ENCODE results near the gene BIRC2.

The BIRC2 gene

GRCh38 chr11:102399189-102399588, 52.2 kb downstream of the BIRC2 start:
- no peak for DNase-seq (ENCODE audit: low spot score)

DNA sequence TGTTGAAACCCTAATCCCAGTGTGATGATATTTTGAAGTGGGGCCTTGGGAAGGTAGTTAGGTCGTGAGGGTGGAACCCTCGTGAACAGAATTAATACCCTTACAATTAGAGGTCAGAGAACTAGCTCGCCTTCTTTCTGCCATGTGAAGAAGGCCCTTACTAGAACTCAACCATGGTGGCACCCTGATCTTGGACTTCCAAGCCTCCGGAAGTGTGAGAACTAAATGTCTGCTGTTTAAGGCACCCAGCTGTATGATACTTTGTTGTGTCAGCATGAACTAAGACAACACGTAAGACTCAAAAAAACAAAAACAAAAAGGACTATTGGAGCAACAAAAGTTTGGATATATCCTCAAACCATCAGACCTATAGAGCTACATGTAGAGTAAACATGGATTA, 53.6 kb downstream of the BIRC2 start:
- DNase-seq (ENCODE audit: low spot score) = no peak

- no peak for DNase-seq (ENCODE audit: low spot score)
Measured at GRCh38 chr11:102401905-102402304, 54.9 kb downstream of the BIRC2 start.

GRCh38 chr11:102402548-102402947, 55.5 kb downstream of the BIRC2 start:
- no peak for DNase-seq (ENCODE audit: low spot score)

GRCh38 chr11:102405501-102405900, 58.5 kb downstream of the BIRC2 start:
- DNase-seq (ENCODE audit: low spot score) = no peak

DNA sequence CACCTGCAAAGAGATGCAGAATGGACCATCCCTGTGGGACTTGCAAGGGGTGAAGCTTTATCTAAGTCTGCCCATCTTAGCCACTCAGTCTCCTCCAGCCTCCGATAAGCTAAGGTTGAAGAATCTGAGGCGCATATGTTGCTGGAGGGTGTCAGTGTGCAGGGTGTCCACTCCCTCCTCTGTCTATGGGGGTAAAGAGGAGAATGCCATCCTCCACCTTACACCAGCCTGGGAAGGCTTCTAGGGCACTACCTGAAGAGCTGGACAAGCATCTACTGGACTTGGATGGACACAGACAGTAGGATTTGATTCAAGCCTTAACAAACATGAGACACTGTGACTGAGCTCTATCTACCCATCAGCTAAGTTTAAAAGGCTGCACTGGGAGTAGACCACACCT, 59.1 kb downstream of the BIRC2 start:
- DNase-seq (ENCODE audit: low spot score) = no peak

DNA sequence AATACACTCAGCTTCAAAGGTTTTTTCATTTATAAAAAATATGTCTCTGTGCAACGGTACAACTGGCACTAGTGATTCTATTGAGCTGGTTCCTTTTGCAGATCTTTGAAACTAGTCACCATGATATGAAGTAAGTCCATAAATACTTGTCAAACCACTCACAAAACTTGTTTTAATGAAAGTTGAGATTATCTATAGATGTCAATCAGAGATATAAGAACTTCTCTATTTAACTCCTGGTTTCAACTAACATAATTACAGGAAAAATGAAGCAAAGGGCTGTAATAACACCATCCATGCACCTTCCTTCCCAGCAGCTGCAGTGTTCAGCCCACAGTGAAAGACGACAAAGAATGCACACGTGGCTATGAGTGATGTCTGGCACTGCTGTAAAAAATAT, 60.9 kb downstream of the BIRC2 start:
- DNase-seq (ENCODE audit: low spot score) = no peak

GRCh38 chr11:102408339-102408738, 61.3 kb downstream of the BIRC2 start:
- no peak for DNase-seq (ENCODE audit: low spot score)

DNA sequence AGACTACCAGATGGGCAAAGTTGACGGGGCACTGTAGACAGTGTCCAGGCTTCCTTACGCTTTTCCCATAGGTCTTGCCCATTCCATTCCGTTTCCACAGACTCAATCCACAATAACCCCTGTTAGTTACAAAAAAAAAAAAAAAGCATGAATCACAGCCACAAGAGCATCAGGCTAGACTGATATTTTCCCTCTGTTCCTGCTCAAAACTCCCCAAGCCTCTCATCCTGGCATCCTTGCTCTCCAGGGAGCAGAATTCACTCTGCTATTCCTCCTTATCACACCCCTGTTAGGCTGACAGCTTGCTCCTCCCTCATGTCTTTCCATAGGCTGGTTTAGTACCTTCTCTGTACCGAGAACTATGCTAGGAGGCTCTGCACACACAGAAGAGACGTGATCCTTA, 63.4 kb downstream of the BIRC2 start:
- DNase-seq (ENCODE audit: low spot score) = peak; percentile 81

DNA sequence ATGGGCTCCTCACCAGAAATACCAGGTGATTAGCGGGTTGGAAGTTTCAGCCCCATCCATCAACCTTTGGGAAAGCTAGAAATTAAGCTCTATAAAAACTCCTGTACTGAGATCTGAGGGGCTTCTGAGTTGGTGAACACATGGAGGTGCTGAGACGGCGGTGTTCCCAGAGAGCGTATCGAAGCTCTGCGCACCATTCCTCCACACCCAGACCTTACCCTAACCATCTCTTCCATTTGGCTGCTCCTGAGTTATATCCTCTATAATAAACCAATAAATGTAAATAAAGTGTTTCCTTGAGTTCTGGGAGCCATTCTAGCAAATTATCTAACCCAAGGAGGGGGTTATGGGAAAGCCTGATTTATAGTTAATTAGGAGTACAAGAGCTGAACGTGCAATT, 64.1 kb downstream of the BIRC2 start:
- no peak for DNase-seq (ENCODE audit: low spot score)

DNA sequence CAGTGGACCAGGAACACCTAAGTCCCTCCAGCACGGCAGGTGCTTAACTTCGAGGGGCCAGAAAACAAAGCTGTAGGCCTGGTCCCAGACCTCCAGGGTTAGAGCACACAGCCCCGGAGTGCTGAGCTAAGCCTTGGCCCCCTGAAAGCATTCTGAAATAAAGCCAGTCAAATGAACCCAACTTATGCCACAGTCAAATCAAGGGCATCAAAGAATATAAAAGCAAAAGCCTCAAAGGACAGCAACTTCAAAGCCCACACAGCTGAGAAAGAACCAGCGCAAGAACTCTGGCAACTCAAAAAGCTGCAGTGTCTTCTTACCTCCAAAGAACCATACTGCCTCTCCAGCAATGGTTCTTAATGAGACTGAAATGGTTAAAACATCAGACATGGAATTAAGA, 66.5 kb downstream of the BIRC2 start:
- no peak for DNase-seq (ENCODE audit: low spot score)

- no peak for DNase-seq (ENCODE audit: low spot score)
Measured at GRCh38 chr11:102414559-102414958, 67.5 kb downstream of the BIRC2 start.

DNA sequence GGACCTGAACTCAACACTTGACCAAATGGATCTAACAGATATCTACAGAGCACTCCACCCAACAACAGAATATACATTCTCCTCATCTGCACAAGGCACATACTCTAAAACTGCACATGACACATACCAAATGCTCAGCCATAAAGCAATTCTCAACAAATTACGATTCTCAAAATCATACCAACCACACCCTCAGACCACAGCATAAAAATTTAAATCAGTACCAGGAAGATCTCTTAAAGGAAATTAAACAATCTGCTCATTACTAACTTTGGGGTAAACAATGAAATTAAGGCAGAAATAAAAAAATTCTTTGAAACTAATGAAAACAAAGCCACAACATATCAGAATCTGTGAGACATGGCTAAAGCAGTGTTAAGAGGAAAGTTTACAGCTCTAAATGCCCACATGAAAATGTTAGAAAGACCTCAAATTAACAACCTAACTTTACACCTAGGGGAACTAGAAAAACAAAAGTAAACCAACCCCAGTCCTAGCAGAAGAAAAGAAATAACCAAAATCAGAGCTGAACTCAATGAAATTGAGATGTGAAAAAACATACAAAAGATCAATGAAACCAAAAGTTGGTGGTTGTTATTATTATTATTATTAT, 68.4 kb downstream of the BIRC2 start:
- DNase-seq (ENCODE audit: low spot score) = no peak

GRCh38 chr11:102416976-102417375, 70.0 kb downstream of the BIRC2 start:
- no peak for DNase-seq (ENCODE audit: low spot score)

- DNase-seq (ENCODE audit: low spot score) = no peak
Measured at GRCh38 chr11:102419181-102419580, 72.2 kb downstream of the BIRC2 start.

DNA sequence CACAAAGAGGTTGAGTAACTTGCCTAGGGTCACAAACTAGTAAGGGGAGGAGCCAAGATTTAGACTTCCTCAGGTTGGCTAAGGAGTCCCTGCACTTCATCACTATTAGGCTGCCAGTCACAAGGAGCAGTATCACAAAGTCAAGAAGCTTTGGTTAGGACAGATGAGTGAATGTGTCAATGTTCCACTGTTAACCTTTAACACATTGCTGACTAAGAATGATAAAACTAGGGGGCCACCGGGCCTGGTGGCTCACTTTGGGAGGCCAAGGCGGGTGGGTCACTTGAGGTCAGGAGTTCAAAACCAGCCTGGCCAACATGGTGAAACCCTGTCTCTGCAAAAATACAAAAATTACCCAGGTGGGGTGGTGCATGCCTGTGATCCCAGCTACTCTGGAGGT, 73.5 kb downstream of the BIRC2 start:
- no peak for DNase-seq (ENCODE audit: low spot score)

GRCh38 chr11:102421261-102421660, 74.2 kb downstream of the BIRC2 start:
- DNase-seq (ENCODE audit: low spot score) = peak; percentile 4

DNA sequence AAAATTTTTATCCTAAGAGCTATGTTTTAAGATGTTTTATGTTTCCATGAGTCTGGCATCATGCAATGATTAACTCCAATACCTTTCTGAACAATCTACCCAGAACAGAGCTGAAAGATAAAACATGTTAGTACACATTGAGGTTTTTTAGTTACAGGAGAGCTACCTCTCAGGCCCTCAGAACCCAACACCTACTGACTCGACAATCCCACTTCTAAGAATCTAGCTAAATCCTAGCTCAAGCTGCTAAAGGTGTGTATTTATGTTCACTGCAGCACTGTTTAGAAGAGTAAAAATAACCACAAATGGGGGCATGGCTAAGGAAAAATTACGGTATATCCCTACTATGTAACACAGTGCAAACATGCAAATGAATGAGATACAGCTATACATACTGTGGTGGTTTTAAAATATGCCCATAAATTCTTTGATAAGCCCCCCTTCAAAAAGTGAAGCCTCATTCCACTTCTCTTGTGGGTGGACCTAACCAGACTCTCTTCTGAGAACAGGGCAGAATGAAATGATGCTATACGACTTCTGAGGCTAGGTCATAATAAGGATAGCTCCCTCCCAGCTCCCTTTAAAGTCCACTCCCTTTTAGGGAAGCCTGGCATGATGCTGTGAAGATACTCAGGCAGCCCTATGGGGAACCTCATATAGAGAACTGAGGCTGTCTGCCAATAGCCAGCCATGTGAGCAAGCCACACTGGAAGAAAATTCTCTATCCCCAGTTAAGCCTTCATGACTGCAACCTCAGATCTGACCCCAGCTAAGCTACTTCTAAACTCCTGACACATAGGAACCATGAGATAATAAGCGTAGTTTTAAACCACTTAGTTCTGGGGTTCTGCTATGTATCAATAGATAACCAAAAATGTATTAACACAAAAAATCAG, 76.1 kb downstream of the BIRC2 start:
- no peak for DNase-seq (ENCODE audit: low spot score)

- DNase-seq (ENCODE audit: low spot score) = no peak
Measured at GRCh38 chr11:102423936-102424335, 76.9 kb downstream of the BIRC2 start.

DNA sequence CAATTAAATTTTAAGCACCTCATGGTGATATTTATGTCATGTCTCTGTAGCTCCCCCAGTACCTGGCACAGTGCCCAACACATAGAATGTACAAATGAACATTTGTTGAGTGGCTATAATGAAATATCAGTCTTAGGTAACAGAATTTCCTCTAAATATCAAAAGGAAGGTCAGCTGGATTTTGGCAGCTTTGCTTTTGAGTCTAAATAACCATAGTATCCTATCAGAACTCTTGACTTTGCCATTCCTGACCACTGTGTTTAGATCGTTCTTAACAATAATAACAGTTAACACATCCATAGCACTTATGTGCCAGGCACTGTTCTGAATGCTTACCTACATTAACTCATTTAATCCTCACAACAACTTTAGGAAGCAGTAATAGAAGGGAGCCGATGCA, 79.0 kb downstream of the BIRC2 start:
- no peak for DNase-seq (ENCODE audit: low spot score)

DNA sequence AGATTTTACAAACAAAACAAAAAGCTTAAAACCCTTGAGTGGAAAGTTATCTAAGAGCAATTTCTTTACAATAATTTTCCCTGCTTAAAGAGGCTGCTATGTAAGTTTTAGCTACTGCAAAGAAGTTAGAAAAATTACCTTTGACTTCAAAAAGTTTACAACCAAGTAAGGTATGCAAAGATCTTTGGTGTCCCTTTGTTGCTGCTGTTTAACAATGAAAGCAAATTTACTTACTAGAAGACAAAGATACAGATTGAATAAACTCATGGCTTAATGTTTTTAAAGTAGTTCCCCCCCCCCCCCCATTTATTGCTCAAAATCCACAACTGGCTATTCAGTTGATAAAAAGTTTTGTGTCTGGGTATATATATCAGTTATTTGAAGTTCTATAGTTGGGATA, 79.6 kb downstream of the BIRC2 start:
- no peak for DNase-seq (ENCODE audit: low spot score)

DNA sequence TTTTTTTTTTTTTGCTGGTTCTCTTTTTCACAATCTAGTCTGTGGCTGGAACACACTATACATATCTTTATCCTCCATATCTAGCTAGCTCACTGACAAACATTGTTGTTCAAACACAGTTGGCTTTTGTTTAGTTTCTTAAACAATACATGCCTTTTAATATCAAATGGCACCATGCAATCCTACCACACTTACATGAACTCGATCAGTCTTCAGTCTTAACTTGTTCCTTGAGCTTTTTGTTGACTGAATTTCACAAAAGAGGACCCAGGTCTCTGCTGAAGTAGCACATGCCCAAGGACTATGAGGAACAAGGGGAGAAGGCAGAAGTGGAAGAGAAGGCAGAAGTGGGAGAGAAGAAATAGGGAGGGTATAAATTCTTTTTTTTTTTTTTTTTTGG, 80.1 kb downstream of the BIRC2 start:
- DNase-seq (ENCODE audit: low spot score) = no peak

All from SK-N-DZ (cell line).